GM19463 (cell line): ENCODE data around the gene SRCIN1.
"Not testable (repeated sequence)": the region's sequence is repeated elsewhere in the genome, so short reads cannot be mapped to it uniquely, and the experiment has no call there.

Experiments used
- ATAC-seq: cut with Tn5 transposase; IDR thresholded peaks from one replicate; pipeline ENCODE4 v1.9.1; 2021; ENCODE audit warnings: mild to moderate bottlenecking, moderate library complexity; ENCODE audit not compliant: unreplicated experiment

Gene SRCIN1

DNA sequence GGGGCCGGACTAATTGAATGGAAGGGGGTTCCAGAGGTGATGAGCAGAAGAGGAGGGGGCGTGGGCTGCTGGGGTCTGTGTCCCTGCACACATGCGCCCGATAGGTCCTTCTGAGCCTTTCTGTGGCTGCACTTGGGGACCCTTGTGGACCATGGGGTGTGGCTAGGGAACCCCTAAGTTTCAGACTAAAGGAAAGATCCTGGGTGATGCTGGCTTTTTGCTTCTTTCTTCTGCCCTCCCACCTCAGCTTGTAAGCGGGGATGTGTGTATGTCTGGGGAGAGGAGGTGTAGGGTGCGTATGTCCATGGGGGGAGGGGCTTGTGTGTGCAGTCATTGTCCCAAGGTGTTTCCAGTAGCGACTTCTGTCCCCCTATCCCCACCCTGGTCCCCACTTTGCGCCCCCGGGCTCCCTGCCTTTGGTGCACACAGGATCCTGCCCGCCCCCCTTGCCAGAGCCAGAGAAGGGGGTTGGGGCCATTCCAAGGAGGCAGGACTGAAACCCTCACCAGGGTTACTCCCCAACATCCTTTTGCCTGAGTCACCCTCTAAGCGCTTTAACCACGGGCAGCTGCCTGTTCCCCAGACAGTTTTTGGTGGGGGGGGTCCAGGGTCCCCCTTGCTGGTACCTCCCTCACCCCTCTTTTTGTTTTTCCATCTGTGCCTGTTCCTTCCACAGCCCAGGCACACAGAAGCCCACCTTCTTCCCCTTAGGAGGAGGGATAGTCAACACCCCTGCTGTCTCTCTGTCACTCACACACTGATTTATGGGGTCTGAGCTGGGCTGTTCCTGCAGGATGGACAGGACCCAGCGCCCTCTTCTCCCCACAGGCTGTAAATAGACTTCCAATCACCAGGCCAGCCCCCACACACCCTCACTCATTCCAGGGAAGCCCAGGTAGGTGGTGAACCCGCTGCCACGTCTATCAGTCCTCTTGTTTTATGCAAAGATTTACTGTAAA, 94.3 kb downstream of the SRCIN1 start:
- no peak for ATAC-seq

DNA sequence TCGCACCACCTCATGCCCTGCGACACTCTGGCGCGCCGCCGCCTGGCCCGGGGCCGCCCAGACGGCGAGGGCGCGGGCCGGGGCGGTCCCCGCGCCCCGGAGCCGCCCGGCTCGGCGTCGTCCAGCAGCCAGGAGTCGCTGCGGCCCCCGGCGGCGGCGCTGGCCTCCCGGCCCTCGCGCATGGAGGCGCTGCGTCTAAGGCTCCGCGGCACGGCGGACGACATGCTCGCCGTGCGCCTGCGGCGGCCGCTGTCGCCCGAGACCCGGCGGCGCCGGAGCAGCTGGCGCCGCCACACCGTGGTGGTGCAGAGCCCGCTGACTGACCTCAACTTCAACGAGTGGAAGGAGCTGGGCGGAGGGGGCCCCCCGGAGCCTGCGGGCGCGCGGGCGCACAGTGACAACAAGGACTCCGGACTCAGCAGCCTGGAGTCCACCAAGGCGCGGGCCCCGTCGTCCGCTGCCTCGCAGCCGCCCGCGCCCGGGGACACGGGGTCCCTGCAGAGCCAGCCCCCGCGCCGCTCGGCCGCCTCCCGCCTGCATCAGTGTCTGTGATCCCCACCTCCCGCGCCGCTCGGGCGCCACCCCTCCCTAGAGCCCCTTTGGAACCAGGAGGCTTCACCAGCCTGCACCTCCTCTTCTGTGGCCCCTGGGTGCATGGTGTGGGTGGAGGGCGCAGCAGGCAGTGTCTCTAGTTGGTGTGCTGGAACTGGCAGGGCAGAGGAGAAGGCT, 95.2 kb downstream of the SRCIN1 start:
- ATAC-seq: no peak

DNA sequence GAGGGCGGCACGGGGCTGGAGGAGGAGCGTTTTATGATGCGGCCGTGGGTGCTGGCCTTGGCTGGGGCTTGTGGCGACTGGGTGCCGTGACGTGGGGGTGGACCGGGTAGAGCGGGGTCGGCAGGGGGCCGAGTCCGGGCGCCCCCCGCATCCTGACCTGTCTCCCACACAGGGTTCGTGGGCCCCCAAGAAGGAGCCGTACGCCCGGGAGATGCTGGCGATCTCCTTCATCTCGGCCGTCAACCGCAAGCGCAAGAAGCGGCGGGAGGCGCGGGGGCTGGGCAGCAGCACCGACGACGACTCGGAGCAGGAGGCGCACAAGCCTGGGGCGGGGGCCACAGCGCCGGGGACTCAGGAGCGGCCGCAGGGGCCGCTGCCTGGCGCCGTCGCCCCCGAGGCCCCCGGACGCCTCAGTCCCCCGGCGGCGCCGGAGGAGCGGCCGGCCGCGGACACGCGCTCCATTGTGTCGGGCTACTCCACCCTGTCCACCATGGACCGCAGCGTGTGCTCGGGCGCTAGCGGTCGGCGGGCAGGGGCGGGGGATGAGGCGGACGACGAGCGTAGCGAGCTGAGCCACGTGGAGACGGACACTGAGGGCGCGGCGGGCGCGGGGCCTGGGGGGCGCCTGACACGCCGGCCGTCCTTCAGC, 95.9 kb downstream of the SRCIN1 start:
- ATAC-seq: no peak

DNA sequence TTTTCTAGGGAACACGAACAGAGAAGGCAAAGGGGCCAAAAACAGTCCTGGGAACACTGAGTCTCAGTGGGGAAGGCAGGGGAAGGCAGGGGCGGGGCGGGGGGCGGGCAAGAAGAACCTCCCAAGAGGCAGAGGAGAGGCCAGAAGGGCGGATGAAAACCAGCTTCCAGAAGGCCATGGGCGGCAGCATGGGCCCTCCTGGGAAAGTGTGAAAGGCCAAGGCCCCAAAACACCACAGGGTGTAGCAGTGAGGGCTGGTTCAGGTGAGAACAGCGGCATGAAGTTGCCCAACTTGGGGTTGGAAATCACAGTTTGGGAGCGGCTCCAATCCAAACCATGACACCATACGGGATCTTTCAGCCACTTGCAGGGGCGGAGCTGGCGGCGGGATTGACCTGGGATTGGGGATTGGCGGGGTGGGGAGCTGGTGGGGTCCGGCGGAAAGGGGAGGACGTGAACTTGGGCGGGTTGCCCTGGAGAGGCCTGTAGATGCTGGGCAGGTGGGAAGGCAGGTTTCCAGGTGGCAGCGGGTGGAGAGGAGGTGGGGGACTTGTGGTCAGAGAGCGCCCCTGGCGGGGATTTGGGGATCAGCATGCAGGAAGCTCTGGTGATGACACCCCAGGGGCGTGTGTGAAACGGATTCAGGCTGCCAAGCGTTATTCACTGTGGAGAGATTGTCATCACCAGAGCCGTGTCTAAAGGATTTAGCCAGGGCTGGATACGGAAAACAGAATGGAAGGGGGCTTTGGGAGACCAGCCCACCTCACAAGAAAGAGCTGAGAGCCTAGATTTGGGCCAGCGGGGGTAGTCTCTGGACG, 96.6 kb downstream of the SRCIN1 start:
- no peak for ATAC-seq

DNA sequence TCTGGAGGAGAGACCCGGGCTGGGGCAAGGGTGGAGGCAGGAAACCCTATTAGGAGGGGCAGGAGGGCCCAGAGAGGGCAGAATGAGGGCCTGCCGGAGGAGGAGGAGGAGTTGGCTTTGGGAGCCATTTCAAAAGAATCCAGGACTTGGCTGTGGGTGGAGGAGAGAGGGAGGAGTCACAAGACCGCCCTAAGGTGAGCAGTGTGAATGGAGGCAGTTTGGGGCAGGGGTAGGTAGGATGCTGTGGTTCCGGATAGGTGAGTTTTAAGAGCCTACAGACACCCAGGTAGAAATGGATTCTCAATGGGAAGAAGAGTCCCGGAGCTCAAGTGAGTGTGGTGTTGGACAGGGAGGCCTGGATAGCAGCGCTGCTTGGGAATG, 97.2 kb downstream of the SRCIN1 start:
- no peak for ATAC-seq

DNA sequence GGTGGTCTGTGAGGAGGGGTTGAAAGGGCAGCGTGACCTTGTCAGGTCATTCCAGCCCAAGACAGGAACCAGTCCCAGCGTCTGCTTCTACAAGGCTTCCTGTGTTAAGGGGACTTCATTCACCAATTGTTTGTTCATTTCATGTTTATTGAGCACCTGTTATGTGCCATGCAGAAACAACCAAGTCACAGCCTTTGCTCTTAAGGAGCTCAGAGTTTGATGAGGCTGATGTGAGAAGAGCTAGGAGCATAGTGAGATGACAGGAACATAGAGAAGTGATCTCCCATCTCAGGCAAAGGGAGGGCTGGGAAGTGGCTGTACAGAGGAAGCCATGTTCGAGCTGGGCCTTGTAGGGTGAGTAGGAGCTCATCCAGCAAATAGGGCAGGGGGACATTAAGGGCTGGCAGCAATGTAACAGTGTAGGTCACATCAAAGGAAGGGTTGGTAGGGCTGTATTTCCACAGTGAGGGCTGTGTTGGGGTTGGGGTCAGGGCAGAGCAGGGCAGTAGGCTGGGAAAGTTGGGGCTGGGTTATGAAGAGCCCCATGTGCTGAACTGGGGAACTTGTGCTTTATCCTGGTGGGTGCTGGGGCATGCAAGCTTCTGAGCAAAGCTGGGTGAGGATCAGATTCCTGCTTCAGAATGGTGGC, 97.7 kb downstream of the SRCIN1 start:
- no peak for ATAC-seq

DNA sequence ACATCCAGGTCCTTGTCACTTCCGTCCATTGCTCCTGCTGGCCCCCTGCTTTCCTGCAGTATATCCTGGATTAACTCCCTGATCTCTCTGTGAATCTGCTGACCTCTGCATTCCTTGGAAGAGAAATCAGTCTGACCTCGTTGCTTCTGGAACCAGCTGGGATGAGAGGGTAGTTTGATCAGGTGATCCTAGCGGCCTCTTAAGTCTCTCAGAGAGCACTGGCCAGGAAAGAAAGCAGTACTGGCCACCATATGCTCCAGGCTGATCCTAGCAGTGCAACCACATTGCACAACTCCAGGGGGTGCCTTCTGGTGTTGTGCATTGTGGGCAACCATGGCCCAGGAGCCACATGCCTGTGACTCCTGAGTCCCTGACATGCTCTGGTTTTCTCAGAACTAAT, 98.3 kb downstream of the SRCIN1 start:
- ATAC-seq: no peak

DNA sequence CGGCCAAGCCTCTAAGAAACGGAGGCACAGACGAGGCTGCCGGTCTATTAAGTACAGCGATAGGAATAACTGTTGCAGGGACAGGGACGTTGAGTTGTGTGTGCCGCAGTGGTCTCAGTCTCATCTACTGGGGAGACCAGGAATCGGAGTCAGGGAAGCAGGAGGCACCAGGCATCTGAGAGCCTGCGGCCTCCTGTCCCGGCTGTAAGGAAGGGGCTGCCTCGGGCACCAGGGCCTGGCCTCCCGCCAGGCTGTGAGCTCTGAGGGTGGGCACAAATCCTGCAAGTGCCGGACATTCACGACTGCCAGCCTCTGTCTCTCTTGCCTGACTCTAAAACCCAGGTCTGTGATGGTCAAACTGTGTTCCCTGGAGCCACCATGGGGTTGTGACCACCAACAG, 101.5 kb downstream of the SRCIN1 start:
- ATAC-seq: no peak

DNA sequence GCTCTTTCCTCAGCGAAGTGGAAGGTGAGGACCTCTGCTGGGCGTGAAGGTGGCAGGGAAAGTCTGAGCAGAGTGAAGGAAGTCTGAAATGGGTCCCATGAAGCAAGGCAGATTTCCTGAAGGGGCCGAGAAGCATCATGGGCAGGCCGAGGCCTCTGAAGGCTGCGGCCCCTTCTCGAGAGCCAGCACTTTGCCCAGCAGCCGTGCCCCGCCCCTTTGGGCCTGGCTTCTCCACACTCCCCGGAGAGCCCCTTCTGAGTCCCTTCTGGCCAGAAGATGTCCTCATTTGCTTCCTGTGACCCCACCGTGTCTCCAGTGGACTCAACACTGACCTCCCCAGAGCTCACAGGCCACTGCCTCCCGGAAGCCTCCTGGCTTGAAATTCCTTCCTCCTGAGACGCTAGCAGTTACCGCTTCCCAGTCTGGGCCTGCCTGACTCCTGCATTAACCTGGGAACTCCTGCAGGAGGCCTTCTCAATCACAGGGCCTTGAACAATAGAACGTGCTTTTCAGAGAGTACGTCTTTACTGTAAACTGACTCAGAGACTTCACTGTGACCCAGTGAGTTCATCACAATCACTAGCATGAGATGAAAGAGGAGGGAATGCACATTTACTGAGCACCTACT, 102.4 kb downstream of the SRCIN1 start:
- ATAC-seq: not testable (repeated sequence)

DNA sequence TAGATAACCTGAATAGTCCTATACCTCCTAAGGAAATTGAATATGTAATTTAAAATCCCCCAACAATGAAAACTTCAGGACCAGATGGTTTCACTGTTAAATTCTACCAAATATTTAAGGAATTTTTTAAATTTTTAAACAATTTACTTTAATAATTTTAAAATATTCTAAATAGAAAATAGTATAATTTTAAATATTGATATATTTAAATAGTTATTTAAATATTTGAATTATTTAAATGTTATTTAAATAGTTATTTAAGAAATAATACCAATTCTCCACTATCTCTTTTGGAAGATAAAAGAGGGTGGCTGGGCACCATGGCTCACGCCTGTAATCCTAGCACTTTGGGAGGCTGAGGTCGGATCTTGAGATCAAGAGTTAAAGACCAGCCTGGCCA, 104.0 kb downstream of the SRCIN1 start:
- not testable (repeated sequence) for ATAC-seq

DNA sequence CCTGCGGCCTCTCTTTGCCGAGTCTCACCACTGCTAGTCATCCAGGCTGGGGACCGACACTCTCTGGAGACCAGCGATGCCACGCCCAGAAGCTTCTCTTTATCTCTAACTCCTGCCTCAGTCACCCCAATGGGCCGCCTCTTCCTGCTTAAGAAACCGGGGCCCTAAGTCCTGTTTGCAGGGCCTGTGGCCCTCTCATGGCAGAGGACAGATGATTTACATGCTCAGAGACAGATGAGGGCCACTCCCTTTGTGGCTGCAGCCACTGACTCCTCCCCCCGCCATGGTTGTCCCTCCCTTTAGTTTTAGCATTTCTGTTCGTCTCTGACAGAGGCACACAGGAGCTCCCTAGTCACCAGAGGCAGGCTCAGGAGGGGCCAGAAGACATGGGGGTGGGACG, 106.5 kb downstream of the SRCIN1 start:
- ATAC-seq: not testable (repeated sequence)

DNA sequence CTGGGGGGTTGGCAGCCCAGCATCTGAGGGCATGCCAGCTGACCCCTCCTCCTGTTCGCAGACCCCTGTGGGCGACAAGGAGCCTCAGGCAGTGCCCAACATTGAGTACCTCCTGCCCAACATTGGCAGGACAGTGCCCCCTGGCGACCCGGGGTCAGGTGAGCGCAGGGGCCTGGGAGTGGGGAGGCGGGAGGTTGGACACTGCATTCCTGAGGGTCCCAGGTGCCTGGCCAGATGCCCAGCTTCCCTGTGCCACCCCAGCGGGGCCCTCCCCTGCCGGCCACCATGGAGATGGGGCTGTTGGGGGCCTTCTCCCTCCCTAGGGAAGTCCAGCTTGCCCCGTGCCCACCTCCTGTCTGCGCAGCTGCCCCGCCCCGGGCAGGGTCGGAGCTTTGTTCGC, 107.4 kb downstream of the SRCIN1 start:
- ATAC-seq: no peak

DNA sequence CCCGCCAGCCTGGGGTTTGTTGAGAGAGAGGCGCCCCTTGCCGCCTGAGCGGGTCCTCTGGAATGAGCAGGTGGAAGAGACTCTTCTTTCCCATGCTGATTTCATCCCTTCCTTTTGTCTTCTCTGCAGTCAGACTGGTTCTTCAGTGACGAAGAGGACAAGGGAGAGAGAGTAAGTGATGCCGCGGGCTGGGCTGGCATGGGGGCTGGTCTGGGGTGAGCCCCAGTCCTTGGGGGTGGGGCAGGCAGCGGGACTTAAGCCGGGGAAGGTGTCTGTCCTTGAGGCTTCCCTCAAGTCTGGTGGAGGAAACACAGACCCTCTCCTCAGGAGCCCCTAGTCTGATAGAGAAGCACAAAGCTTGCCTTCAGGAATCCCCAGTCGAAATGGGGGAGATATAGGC, 108.1 kb downstream of the SRCIN1 start:
- not testable (repeated sequence) for ATAC-seq

DNA sequence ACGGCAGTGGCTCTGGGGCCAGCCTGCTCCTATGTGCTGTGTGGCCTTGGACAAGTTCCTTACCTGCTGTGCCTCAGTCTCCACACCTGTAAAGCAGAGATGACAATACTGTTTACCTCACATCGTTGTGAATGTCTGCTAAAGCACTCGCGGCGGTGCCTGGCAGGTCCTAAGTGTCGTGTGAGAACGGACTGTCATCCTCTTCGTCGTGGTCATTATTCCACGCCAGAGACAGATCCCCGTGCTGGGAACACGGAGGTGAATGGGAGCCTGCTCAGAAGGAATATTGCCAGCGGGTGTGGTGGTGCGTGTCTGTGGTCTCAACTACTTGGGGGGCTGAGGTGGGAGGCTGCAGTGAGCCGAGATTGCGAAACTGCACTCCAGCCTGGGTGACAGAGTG, 111.6 kb downstream of the SRCIN1 start:
- ATAC-seq: not testable (repeated sequence)

DNA sequence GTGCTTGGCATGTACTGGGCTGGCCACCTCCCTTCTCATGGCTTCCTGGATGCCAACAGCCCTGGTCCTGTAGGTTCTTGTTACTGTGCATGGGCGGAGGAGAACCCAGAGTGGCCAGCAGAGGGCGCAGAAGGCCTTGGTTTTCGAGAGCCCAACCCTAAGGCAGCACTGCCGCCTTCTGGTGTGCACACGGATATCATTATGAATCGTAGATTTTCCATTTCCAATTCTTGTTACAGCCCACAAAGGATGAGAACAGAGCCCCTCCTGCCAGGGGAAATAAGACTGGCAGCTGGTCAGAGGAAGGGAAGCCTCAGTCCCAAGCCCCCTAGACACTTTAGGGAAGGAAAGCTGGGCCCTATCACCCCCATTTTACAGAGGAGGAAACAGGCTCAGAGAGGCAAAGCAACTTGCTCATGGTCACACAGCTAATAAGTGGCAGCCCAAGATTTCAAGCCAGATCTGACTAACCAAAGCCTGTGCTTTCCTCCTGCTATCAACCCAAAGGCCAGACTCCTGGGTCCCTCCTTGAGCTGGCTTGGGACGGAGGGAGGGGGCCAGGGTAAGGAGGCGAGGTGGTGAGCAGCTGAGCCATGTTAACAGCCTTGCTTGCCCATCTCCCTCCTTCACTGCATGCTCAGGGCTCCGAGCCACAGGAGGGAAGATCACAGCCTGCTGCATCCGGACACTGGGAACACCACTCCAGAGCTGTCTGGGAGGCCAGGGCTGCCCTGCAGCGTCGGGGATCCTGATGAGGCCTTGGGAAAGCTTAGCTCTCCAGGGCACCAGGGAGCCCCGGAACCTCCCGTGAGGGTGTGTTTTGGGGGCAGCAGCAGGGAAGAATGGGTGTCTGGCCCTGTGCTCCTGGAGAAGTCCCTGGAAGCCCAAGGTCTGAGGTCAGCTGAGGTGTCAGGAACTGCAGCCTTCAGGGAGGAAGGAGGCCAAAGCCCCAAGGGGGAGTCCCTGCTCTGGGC, 113.4 kb downstream of the SRCIN1 start:
- not testable (repeated sequence) for ATAC-seq

DNA sequence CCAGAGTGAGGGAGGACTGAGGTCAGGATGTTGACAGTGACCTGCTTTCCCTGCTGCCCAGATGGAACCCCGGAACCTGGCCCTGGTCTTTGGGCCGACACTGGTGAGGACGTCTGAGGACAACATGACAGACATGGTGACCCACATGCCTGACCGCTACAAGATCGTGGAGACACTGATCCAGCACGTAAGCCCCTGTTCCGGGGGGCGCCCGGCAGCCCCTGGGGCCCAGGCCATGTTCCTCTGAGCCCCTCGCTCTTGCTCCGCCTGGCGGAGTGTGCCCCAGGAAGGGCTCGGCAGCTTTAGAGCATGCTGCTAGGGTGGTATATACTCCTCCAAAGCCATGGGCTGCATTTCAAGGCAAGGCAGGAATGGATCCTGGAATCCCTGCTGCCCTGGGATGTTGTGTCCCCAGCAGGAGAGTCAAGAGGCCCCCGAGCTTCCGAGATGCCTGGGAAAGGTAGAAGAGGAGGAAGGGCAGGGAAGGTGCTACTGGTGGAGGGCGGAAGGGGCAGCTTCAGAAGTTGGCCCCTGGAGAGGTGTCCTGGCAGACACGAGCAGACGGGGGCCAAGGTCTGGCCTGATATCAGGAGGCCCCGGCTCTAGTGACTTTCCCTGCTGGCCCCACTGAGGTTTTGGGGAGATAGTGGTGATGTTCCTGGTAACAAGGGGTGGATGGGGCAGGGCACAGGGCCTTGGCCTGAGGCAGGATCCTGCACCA, 114.2 kb downstream of the SRCIN1 start:
- ATAC-seq: not testable (repeated sequence)

DNA sequence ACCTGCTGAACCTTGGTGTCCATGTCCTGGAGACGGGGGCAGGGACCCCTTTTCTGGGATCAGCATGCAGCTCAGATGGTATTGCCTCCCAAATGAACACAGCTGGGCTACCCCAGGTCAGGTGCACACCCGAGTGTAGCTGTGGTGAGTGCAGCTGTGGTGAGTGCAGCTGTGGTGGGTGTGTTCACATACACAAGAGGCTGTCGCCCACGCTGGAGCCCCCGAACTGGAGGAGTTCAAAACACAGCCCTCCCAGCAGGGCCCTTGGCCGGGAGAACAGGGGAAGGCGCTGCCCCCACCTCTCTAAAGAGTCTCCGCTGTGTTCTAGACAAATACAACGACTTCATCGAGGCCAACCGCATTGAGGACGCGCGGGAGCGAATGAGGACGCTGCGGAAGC, 116.0 kb downstream of the SRCIN1 start:
- not testable (repeated sequence) for ATAC-seq
